IMR-90 (cell line): Measurements from ENCODE around the gene CHCT1. TPM values are rescaled to one million over a fixed set of nuclear protein-coding genes. Genes with fewer than 3 reads are reported as not detected.

Source experiments
- ATAC-seq: fragments of 200-7000 bp; cut with Tn5 transposase; 2 replicates; pipeline ENCODE4 v1.9.1; 2020; ENCODE audit warnings: low read depth, mild to moderate bottlenecking, moderate library complexity
- BruUV-seq: library from RNA; stranded (reverse); fragments of 400-500 nt; replicated peaks from 2 replicates; lab custom pipeline; 2021; lab: Mats Ljungman, UMichigan
- CTCF ChIA-PET: fragments of 300-600 bp; formaldehyde crosslinking; extraction: SDS; loops from one replicate; lab custom pipeline; 2021; ENCODE audit warnings: antibody characterized with exemption; lab: Yijun Ruan, JAX
- POLR2A ChIA-PET: fragments of 300-600 bp; sonication (Branson Sonifier 250); formaldehyde crosslinking; loops from one replicate; lab custom pipeline; 2022; ENCODE audit warnings: antibody characterized with exemption; ENCODE audit not compliant: unreplicated experiment; lab: Charles Lee
- DNase-seq: peaks from one replicate; pipeline ENCODE4 v3.0.0; 2013
- H2AFZ ChIP-seq: replicated peaks from 2 replicates; pipeline ENCODE3; 2013; ENCODE audit warnings: low read length, mild to moderate bottlenecking; ENCODE audit not compliant: poor library complexity
- H2AK5ac ChIP-seq: 2 replicates; pipeline ENCODE4 v1.6.1; 2013; ENCODE audit warnings: low read depth, low read length, inconsistent platforms
- H2AK9ac ChIP-seq: replicated peaks from 2 replicates; pipeline ENCODE3; 2013; ENCODE audit warnings: mild to moderate bottlenecking, low read depth, low read length, moderate library complexity; ENCODE audit not compliant: poor library complexity
- H2BK120ac ChIP-seq: 2 replicates; pipeline ENCODE4 v1.6.1; 2013; ENCODE audit warnings: low read depth, low read length, inconsistent platforms
- H2BK15ac ChIP-seq: 3 replicates; pipeline ENCODE4 v1.6.1; 2013; ENCODE audit warnings: low read depth, low read length, inconsistent platforms
- H2BK20ac ChIP-seq: 2 replicates; pipeline ENCODE4 v1.6.1; 2013; ENCODE audit warnings: low read depth, mild to moderate bottlenecking, inconsistent platforms, low read length, moderate library complexity
- H2BK5ac ChIP-seq: 2 replicates; pipeline ENCODE4 v1.6.1; 2013; ENCODE audit warnings: mild to moderate bottlenecking, low read depth, low read length, inconsistent platforms; ENCODE audit not compliant: poor library complexity, severe bottlenecking
- H3K14ac ChIP-seq: replicated peaks from 2 replicates; pipeline ENCODE4 v1.6.1; 2013; ENCODE audit warnings: low read depth, low read length, inconsistent platforms
- H3K18ac ChIP-seq: 2 replicates; pipeline ENCODE4 v1.6.1; 2013; ENCODE audit warnings: low read depth, low read length, control low read depth
- H3K23ac ChIP-seq: 2 replicates; pipeline ENCODE4 v1.6.1; 2013; ENCODE audit warnings: low read depth, low read length, inconsistent platforms
- H3K27ac ChIP-seq: 2 replicates; pipeline ENCODE4 v1.5.1; 2013; ENCODE audit warnings: mild to moderate bottlenecking, control low read depth, low read length; ENCODE audit not compliant: insufficient read depth
- H3K27me3 ChIP-seq: 2 replicates; pipeline ENCODE4 v1.6.1; 2013; ENCODE audit warnings: low read length; ENCODE audit not compliant: control insufficient read depth, insufficient read depth
- H3K36me3 ChIP-seq: 2 replicates; pipeline ENCODE4 v1.6.1; 2013; ENCODE audit warnings: low read length, mixed read lengths; ENCODE audit not compliant: control insufficient read depth, insufficient read depth
- H3K4ac ChIP-seq: 2 replicates; pipeline ENCODE4 v1.6.1; 2013; ENCODE audit warnings: low read depth, low read length, inconsistent platforms
- H3K4me1 ChIP-seq: 2 replicates; pipeline ENCODE4 v1.6.1; 2013; ENCODE audit warnings: low read length, mixed read lengths; ENCODE audit not compliant: control insufficient read depth, insufficient read depth
- H3K4me2 ChIP-seq: 2 replicates; pipeline ENCODE4 v1.6.1; 2013; ENCODE audit warnings: low read depth, mild to moderate bottlenecking, control low read depth, low read length, moderate library complexity
- H3K4me3 ChIP-seq: 2 replicates; pipeline ENCODE4 v1.5.1; 2013; ENCODE audit warnings: low read depth, mild to moderate bottlenecking, control low read depth, low read length, moderate library complexity; ENCODE audit not compliant: insufficient read depth
- H3K56ac ChIP-seq: 2 replicates; pipeline ENCODE4 v1.6.1; 2013; ENCODE audit warnings: low read length, inconsistent platforms; ENCODE audit not compliant: insufficient read depth; ENCODE audit errors: extremely low read depth
- H3K79me1 ChIP-seq, 2 experiments: 2 replicates each; pipeline ENCODE4 v1.6.1; 2013; ENCODE audit warnings: low read length in 2 of 2, inconsistent platforms in 1 of 2, low read depth in 1 of 2
- H3K9ac ChIP-seq: 2 replicates; pipeline ENCODE4 v1.6.1; 2013; ENCODE audit warnings: low read depth, low read length, control low read depth
- H3K9me1 ChIP-seq: 2 replicates; pipeline ENCODE4 v1.6.1; 2013; ENCODE audit warnings: low read length, inconsistent platforms; ENCODE audit not compliant: insufficient read depth
- H3K9me3 ChIP-seq: 2 replicates; pipeline ENCODE4 v1.6.1; 2013; ENCODE audit warnings: low read length; ENCODE audit not compliant: control insufficient read depth, insufficient read depth
- H4K20me1 ChIP-seq: 2 replicates; pipeline ENCODE4 v1.6.1; 2013; ENCODE audit warnings: low read length, inconsistent platforms; ENCODE audit not compliant: insufficient read depth
- H4K5ac ChIP-seq: 2 replicates; pipeline ENCODE4 v1.6.1; 2013; ENCODE audit warnings: mild to moderate bottlenecking, low read depth, low read length, control low read depth
- H4K8ac ChIP-seq, 2 experiments: 2 replicates each; pipeline ENCODE4 v1.6.1; 2013; ENCODE audit warnings: low read depth in 2 of 2, low read length in 2 of 2, control low read depth in 1 of 2, inconsistent platforms in 1 of 2
- H4K91ac ChIP-seq: 2 replicates; pipeline ENCODE4 v1.6.1; 2013; ENCODE audit warnings: low read depth, low read length, inconsistent platforms; ENCODE audit not compliant: insufficient read depth
- POLR2A ChIP-seq: IDR thresholded peaks from 2 replicates; pipeline ENCODE4 v1.6.1; 2012; ENCODE audit warnings: mild to moderate bottlenecking, low read depth, low read length
- SMC3 ChIP-seq: fragments of 150-350 bp; IDR thresholded peaks from 2 replicates; pipeline ENCODE4 v1.6.1; 2016; ENCODE audit warnings: low read depth, mild to moderate bottlenecking, antibody characterized with exemption, low read length, moderate library complexity
- WGBS, 2 experiments: methylation state at CpG; one replicate each; pipeline versions ENCODE4 v1.1.5 to v1.1.7; 2013; ENCODE audit warnings: missing lambda C conversion rate in 2 of 2; ENCODE audit not compliant: insufficient read length in 1 of 2; ENCODE audit errors: extremely low coverage in 2 of 2; 5-methylcytosine and 5-hydroxymethylcytosine counted together
- dilution Hi-C: fragments of 300-500 bp; cut with HindIII; formaldehyde crosslinking; loops from one replicate; pipeline ENCODE4 v1.14.3; 2018; ENCODE audit warnings: low sequenced_read_pairs; ENCODE audit not compliant: unreplicated experiment
- in situ Hi-C: fragments of 300-500 bp; cut with MboI; formaldehyde crosslinking; loops from 3 replicates; pipeline ENCODE4 v1.14.3; 2019; ENCODE audit warnings: low sequenced_read_pairs, inconsistent platforms, mixed read lengths
- intact Hi-C: fragments of 100-400 bp; cut with micrococcal nuclease; formaldehyde crosslinking; loops from 2 replicates; pipeline ENCODE4 v1.10.0; 2022
- polyA plus RNA-seq, 3 experiments: library from polyadenylated mRNA; depleted of rRNA; stranded (reverse); fragments of >200 nt; gene quantifications; 2 replicates each; pipeline ENCODE4 v1.2.3, GENCODE V29; 2012; ENCODE audit warnings: low replicate concordance in 1 of 3
- total RNA-seq: library from RNA; depleted of rRNA; stranded (reverse); fragments of >200 nt; gene quantifications from 2 replicates; pipeline ENCODE4 v1.2.3, GENCODE V29; 2012

The CHCT1 gene
- total and polyA plus RNA-seq, 2 of the 4 experiments (the other 2 are of a cell fraction), result not detected

DNA sequence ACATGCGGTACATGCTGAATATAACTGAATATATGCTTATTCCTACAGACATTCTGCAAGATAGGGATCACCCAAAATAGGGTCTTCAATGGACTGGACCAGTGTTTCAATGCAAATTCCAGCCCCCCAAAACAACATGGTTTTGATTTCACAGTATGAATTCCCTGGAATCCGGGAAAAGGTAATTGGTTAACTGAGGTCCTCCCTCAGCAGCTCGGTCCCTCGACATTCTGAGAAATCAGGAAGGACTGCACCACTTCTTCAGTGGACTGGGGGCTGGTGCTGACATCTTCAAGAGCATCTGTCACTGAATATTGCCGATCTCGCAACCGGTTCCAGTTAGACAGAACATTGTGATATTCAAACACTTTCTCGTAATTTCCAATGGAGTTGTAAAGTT is 25.1 kb downstream of the CHCT1 start:
- intact Hi-C loops, result no loop called here
- no peak overlapping the region for H2BK5ac ChIP-seq
- H3K18ac ChIP-seq, result no peak overlapping the region
- H3K14ac ChIP-seq, result no peak overlapping the region
- BruUV-seq, result no TSS peak
- H2BK20ac ChIP-seq, result no peak overlapping the region
- no peak overlapping the region for H2AFZ ChIP-seq
- in situ Hi-C loops, result no loop called here
- no peak overlapping the region for H3K23ac ChIP-seq
- ChIA-PET POLR2A (no interaction called here), CTCF (no interaction called here)
- H2AK9ac ChIP-seq, result no peak overlapping the region
- peaks cover 0 to 3% of the 10 kb centered on the region in 2 experiments; a peak in 1 of 4 replicates for H3K79me1 ChIP-seq
- WGBS, 2 experiments, result 100% methylated on average over 3 of the region's 8 CpGs; no CpG with 5 or more reads in 1 of the 2 experiments
- H2BK120ac ChIP-seq, result no peak overlapping the region
- no peak overlapping the region for H4K5ac ChIP-seq
- H3K4me2 ChIP-seq, result no peak overlapping the region
- no peak for DNase-seq
- ATAC-seq, result no peak
- no peak overlapping the region for H2AK5ac ChIP-seq
- no peaks in the 10 kb centered on the region; the same call in none of the 2 replicates for H4K20me1 ChIP-seq
- H4K8ac ChIP-seq, result no peak overlapping the region
- no peaks in the 10 kb centered on the region for H3K9me1 ChIP-seq
- no peaks in the 10 kb centered on the region for H3K9me3 ChIP-seq
- no peak overlapping the region for H3K9ac ChIP-seq
- H4K91ac ChIP-seq, result no peak overlapping the region
- no peak overlapping the region for H3K4me3 ChIP-seq
- H3K27ac ChIP-seq, result no peak overlapping the region
- no peaks in the 10 kb centered on the region; the same call in 1 of the 2 replicates for H3K4me1 ChIP-seq
- H3K27me3 ChIP-seq, result no peaks in the 10 kb centered on the region
- H3K36me3 ChIP-seq, result peaks cover 17% of the 10 kb centered on the region
- no peak for TF ChIP-seq POLR2A
- TF ChIP-seq SMC3, result no peak
- no peak overlapping the region for H3K4ac ChIP-seq
- dilution Hi-C loops, result no loop called here
- no peak overlapping the region for H2BK15ac ChIP-seq
- H3K56ac ChIP-seq, result no peak overlapping the region
